Activated T-helper 1 cell treated with anti-CD3 and anti-CD28 coated beads, Interleukin-12 subunit alpha, Interleukin-12 subunit beta, Interleukin-2, Interleukin-4 antibody, amounts not matched to agents 30 ng/mL and 10 ng/mL and 1 ng/mL, durations not matched to agents 14 hours and 24 hours and 36 hours (primary cell): Measurements from ENCODE around the gene MAML2. TPM values are rescaled to one million over a fixed set of nuclear protein-coding genes. Genes with fewer than 3 reads are reported as not detected.

Experiments used
- DNase-seq: peaks from one replicate; pipeline ENCODE4 v3.0.0; 2021; ENCODE audit warnings: low spot score
- H3K27ac Mint-ChIP-seq: one replicate; pipeline ENCODE4 v1.8.0; 2021; ENCODE audit warnings: mild to moderate bottlenecking, mixed read lengths
- H3K27me3 Mint-ChIP-seq: one replicate; pipeline ENCODE4 v1.8.0; 2022; ENCODE audit warnings: mild to moderate bottlenecking, moderate library complexity, mixed read lengths; ENCODE audit not compliant: insufficient read depth
- H3K36me3 Mint-ChIP-seq: one replicate; pipeline ENCODE4 v1.8.0; 2021; ENCODE audit warnings: low read depth, mixed read lengths
- H3K4me1 Mint-ChIP-seq: one replicate; pipeline ENCODE4 v1.8.0; 2021; ENCODE audit warnings: low read depth, mixed read lengths
- H3K4me3 Mint-ChIP-seq: one replicate; pipeline ENCODE4 v1.8.0; 2021; ENCODE audit warnings: mild to moderate bottlenecking, moderate library complexity, mixed read lengths
- H3K9me3 Mint-ChIP-seq: one replicate; pipeline ENCODE4 v1.8.0; 2021; ENCODE audit warnings: mixed read lengths
- intact Hi-C: fragments of 100-400 bp; cut with micrococcal nuclease; formaldehyde crosslinking; loops from one replicate; pipeline ENCODE4 v1.15.1; 2024
- total RNA-seq: library from RNA; stranded (reverse); gene quantifications from 2 replicates; pipeline ENCODE4 v1.2.3, GENCODE V29; 2022

MAML2 gene
- total RNA-seq, 1 donor from 2014 or later = 10.0 TPM

DNA sequence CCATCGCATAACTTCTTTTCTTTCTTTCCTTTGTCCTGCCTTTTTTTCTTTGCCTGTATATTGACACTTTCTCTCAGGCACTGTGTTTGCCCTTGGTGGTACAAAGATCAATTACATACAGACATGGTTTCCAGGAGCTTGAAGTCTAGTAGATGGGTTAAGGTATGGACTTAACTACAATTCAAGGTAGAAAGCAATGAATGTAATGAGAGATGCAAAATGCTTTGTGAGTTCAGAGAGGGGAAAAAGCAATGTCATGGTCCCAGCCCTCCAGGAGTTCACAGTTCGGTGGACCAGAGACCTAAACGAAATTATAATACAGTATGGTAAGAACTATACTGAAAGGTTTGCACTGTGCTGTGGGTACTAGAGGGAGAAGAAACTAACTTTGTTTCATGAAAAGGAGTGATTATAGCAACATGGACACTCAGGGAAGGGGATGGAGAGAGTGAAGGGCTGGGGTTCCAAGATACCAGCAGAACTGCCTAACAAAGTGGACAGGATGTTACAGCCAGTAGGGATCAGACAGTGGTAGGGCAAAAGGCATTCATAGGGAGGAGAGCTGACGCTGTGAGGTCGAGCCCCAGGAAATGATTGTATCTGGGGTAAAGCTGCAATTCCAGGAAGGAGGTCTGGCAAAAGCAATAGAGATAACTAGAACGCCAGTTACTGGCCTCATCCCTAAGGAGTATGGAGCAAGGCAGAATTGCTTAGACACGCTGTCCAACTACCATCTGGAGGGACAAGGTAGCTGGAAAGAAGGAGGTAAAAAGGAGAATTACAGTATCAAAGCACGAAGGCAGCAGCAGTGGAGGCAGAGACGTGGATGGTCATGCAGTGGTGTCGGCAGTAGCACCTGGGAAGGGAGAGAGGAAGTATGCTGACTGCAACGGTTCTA, 260.7 kb downstream of the MAML2 start:
- Mint-ChIP-seq H3K27me3 (no peaks in the 10 kb centered on the region), H3K4me1 (peaks cover 27% of the 10 kb centered on the region), H3K4me3 (no peak overlapping the region), H3K9me3 (peaks cover under 1% of the 10 kb centered on the region), H3K27ac (no peak overlapping the region), H3K36me3 (peaks cover 13% of the 10 kb centered on the region)
- no peak for DNase-seq
- intact Hi-C loops = no loop called here

GRCh38 chr11:96081561-96081960, 261.4 kb downstream of the MAML2 start:
- no peak for DNase-seq
- H3K4me1 Mint-ChIP-seq = peaks cover 26% of the 10 kb centered on the region
- no peaks in the 10 kb centered on the region for H3K9me3 Mint-ChIP-seq
- H3K36me3 Mint-ChIP-seq = peaks cover 10% of the 10 kb centered on the region
- no peaks in the 10 kb centered on the region for H3K27me3 Mint-ChIP-seq
- no peak overlapping the region for H3K27ac Mint-ChIP-seq
- no peak overlapping the region for H3K4me3 Mint-ChIP-seq
- intact Hi-C loops = no loop called here

DNA sequence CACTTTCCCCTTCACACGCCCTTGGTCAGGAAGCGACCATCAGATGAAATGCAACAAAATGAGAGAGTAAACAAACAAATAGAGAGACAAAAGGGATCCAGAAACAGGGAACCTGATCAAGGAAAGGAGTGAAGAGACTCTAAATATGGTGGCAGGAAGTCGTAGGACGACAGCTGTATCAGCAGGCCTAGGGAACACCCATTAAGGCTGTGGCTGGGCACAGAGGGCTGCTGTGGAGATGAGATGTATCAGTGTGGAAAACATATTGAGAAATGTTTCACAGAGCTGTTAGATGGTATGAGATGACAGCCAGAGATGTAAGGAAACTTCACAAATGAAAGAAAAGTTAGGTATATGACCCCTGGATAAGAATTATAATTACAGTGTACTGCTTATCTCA, 263.3 kb downstream of the MAML2 start:
- Mint-ChIP-seq H3K27me3 (no peaks in the 10 kb centered on the region), H3K27ac (no peak overlapping the region), H3K4me1 (peaks cover 31% of the 10 kb centered on the region), H3K9me3 (no peaks in the 10 kb centered on the region), H3K36me3 (peaks cover 10% of the 10 kb centered on the region), H3K4me3 (no peak overlapping the region)
- DNase-seq = no peak
- intact Hi-C loops = loop anchor here (5.0 kb wide), 2 partner anchors 33 to 158 kb away; no protein-coding TSS in a partner anchor

DNA sequence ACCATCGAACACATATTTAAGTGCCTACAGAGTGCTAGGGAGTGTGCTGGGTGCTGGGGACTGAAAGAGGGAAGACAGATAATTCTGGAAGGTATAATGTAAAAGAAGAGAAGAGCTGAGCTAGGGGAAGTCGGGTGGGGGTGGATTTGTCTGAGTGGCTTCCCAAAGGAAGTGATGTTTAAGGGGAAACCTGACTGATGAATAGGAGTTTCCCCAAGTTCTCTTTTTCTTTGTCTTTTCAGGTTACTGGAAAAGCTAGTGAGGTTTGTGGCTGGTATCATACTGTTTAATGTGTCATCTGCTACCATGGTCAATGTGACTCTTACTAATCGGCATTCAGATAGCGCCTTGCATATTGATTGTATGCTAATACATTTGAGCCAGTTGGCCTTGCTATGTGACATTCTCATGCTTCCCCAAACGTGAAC, 267.4 kb downstream of the MAML2 start:
- Mint-ChIP-seq H3K4me3 (peak overlapping the region; percentile 15), H3K9me3 (no peaks in the 10 kb centered on the region), H3K27ac (peak overlapping the region; percentile 78), H3K4me1 (peaks cover 35% of the 10 kb centered on the region), H3K36me3 (peaks cover 18% of the 10 kb centered on the region), H3K27me3 (no peaks in the 10 kb centered on the region)
- DNase-seq = no peak
- intact Hi-C loops = loop anchor here (1.0 to 5.0 kb wide), 6 partner anchors 13 to 162 kb away; no protein-coding TSS in a partner anchor

- H3K27me3 Mint-ChIP-seq = no peaks in the 10 kb centered on the region
- H3K4me3 Mint-ChIP-seq = peak overlapping the region; percentile 9
- DNase-seq = no peak
- peak overlapping the region; percentile 7 for H3K27ac Mint-ChIP-seq
- H3K9me3 Mint-ChIP-seq = no peaks in the 10 kb centered on the region
- intact Hi-C loops = loop anchor here (1.0 to 5.0 kb wide), 6 partner anchors 12 to 163 kb away; no protein-coding TSS in a partner anchor
- H3K4me1 Mint-ChIP-seq = peaks cover 31% of the 10 kb centered on the region
- H3K36me3 Mint-ChIP-seq = peaks cover 17% of the 10 kb centered on the region
These were observed 268.3 kb downstream of the MAML2 start for GRCh38 chr11:96074551-96075310.

- Mint-ChIP-seq H3K9me3 (no peaks in the 10 kb centered on the region), H3K27me3 (no peaks in the 10 kb centered on the region), H3K4me3 (no peak overlapping the region), H3K27ac (no peak overlapping the region), H3K4me1 (peaks cover 28% of the 10 kb centered on the region), H3K36me3 (peaks cover 16% of the 10 kb centered on the region)
- no peak for DNase-seq
- intact Hi-C loops = no loop called here
These were observed 269.5 kb downstream of the MAML2 start for GRCh38 chr11:96073536-96073935.

- intact Hi-C loops = no loop called here
- peaks cover 37% of the 10 kb centered on the region for H3K4me1 Mint-ChIP-seq
These were observed 270.4 kb downstream of the MAML2 start for GRCh38 chr11:96072592-96072991.

DNA sequence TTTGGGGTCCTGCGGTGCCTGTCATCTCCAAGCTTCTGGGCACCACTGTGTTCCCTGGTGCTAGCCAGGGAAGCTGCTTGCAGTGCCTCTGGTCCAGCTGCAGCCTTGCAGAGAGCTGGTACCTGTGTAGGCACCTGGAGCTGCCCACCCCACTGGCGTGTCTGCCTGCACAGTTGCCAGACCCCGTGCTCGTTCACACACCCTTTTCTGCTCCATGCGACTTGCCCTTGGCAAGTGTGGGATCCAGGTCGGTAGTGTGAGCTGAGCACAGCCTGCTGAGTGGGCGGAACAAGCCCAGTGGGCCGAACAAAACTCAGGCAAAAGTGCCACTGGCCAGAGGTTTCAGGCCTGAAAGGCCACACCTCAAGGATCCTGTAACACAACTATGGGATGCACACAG, 272.5 kb downstream of the MAML2 start:
- Mint-ChIP-seq H3K27ac (no peak overlapping the region), H3K27me3 (no peaks in the 10 kb centered on the region), H3K9me3 (no peaks in the 10 kb centered on the region)

More at GRCh38 chr11:96072592-96072991, 270.4 kb downstream of the MAML2 start:
- Mint-ChIP-seq H3K9me3 (no peaks in the 10 kb centered on the region), H3K36me3 (peaks cover 14% of the 10 kb centered on the region), H3K27ac (no peak overlapping the region), H3K4me3 (no peak overlapping the region), H3K27me3 (no peaks in the 10 kb centered on the region)
- DNase-seq = no peak

GRCh38 chr11:96067160-96067559, 275.8 kb downstream of the MAML2 start:
- no peak overlapping the region for H3K4me3 Mint-ChIP-seq
- DNase-seq = no peak
- H3K9me3 Mint-ChIP-seq = no peaks in the 10 kb centered on the region
- intact Hi-C loops = no loop called here
- H3K4me1 Mint-ChIP-seq = peaks cover 47% of the 10 kb centered on the region
- H3K27ac Mint-ChIP-seq = no peak overlapping the region
- peaks cover 11% of the 10 kb centered on the region for H3K36me3 Mint-ChIP-seq
- H3K27me3 Mint-ChIP-seq = no peaks in the 10 kb centered on the region

More for the DNA sequence above, 272.5 kb downstream of the MAML2 start:
- peaks cover 41% of the 10 kb centered on the region for H3K4me1 Mint-ChIP-seq
- no peak for DNase-seq
- peaks cover 15% of the 10 kb centered on the region for H3K36me3 Mint-ChIP-seq
- H3K4me3 Mint-ChIP-seq = no peak overlapping the region
- intact Hi-C loops = no loop called here

DNA sequence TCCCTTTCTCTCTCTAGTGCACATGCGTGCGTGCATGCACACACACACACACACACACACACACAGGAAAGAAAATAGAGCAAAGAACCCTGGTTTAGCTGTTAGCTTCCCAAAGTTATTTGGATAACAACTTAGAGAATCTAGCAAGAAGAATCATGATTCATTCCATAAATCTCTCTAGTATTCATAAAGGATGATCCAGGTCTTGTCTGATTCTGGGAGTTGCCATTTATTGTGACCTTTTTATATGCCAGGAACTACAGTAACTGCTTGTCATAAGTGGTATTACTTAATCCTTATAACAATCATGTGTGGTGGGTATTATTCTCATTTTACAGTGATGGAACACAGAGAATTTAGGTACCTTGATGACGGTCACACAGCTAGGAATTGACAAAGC, 277.6 kb downstream of the MAML2 start:
- Mint-ChIP-seq H3K27me3 (no peaks in the 10 kb centered on the region), H3K36me3 (peaks cover 7% of the 10 kb centered on the region), H3K9me3 (no peaks in the 10 kb centered on the region), H3K4me3 (no peak overlapping the region), H3K4me1 (peaks cover 58% of the 10 kb centered on the region), H3K27ac (no peak overlapping the region)
- intact Hi-C loops = no loop called here
- DNase-seq = no peak

GRCh38 chr11:96063886-96064285, 279.1 kb downstream of the MAML2 start:
- intact Hi-C loops = no loop called here
- Mint-ChIP-seq H3K4me3 (no peak overlapping the region), H3K4me1 (peaks cover 58% of the 10 kb centered on the region), H3K27me3 (no peaks in the 10 kb centered on the region), H3K36me3 (peaks cover 13% of the 10 kb centered on the region), H3K27ac (no peak overlapping the region), H3K9me3 (no peaks in the 10 kb centered on the region)
- no peak for DNase-seq

- H3K9me3 Mint-ChIP-seq = no peaks in the 10 kb centered on the region
- H3K27ac Mint-ChIP-seq = peak overlapping the region; percentile 72
- no peak for DNase-seq
- no peaks in the 10 kb centered on the region for H3K27me3 Mint-ChIP-seq
- intact Hi-C loops = no loop called here
- peak overlapping the region; percentile 10 for H3K4me3 Mint-ChIP-seq
- peaks cover 12% of the 10 kb centered on the region for H3K36me3 Mint-ChIP-seq
- H3K4me1 Mint-ChIP-seq = peaks cover 53% of the 10 kb centered on the region
These were observed 279.9 kb downstream of the MAML2 start for GRCh38 chr11:96063053-96063452.

GRCh38 chr11:96062134-96062533, 280.9 kb downstream of the MAML2 start:
- Mint-ChIP-seq H3K27me3 (no peaks in the 10 kb centered on the region), H3K36me3 (peaks cover 16% of the 10 kb centered on the region), H3K27ac (peak overlapping the region; percentile 61), H3K4me1 (peaks cover 53% of the 10 kb centered on the region), H3K9me3 (no peaks in the 10 kb centered on the region), H3K4me3 (no peak overlapping the region)
- peak; percentile 8 for DNase-seq
- intact Hi-C loops = loop anchor here (1.0 kb wide), 1 partner anchor 13 kb away; no protein-coding TSS in a partner anchor
